ENCODE data around the gene RASGRF2.

- no peak for TF ChIP-seq CTCF (conservative IDR thresholded peaks at IDR 0.05; ENCODE audit: low read length)
- no peak for TF ChIP-seq EZH2phosphoT487 (IDR thresholded peaks at IDR 0.05; ENCODE audit: borderline replicate concordance)
These were observed 222.5 kb downstream of the RASGRF2 start for GRCh38 chr5:81182396-81183390.

Measured in Loucy (cell line).